Vagina (tissue), 2 donors: ENCODE results near the gene MRPL54. TPM values are rescaled to one million over a fixed set of nuclear protein-coding genes. Genes with fewer than 3 reads are reported as not detected.

Experiments
- DNase-seq, 2 donors: peaks; one replicate each; pipeline ENCODE4 v3.0.0-alpha.2; 2017; ENCODE audit errors: extremely low spot score in 2 of 2
- H3K27ac ChIP-seq: fragments of 200-600 bp; sonication (generic); one replicate; pipeline ENCODE4 v1.5.1; 2019
- H3K27me3 ChIP-seq: fragments of 200-600 bp; sonication (generic); one replicate; pipeline ENCODE4 v1.5.1; 2019
- H3K36me3 ChIP-seq, 2 donors: fragments of 200-600 bp; sonication (generic); one replicate each; pipeline ENCODE4 v1.5.1; 2017 to 2019
- H3K4me1 ChIP-seq: fragments of 200-600 bp; sonication (generic); one replicate; pipeline ENCODE4 v1.5.1; 2019
- H3K4me3 ChIP-seq, 2 donors: fragments of 200-600 bp; sonication (generic); 1 replicate in 1 of 2; 2 replicates in 1 of 2; pipeline ENCODE4 v1.5.1; 2016 to 2019
- H3K9me3 ChIP-seq: fragments of 200-600 bp; sonication (generic); one replicate; pipeline ENCODE4 v1.5.1; 2019
- POLR2A ChIP-seq, 2 donors: fragments of 450-650 bp; IDR thresholded peaks; one replicate each; pipeline ENCODE4 v1.6.1; 2017; ENCODE audit warnings: antibody characterized with exemption in 2 of 2, mild to moderate bottlenecking in 2 of 2, moderate library complexity in 2 of 2
- POLR2AphosphoS5 ChIP-seq, 2 donors: sonication (generic); formaldehyde crosslinking; IDR thresholded peaks; one replicate each; pipeline ENCODE4 v1.9.0; 2017; ENCODE audit warnings: antibody characterized with exemption in 2 of 2, mild to moderate bottlenecking in 2 of 2, low read depth in 1 of 2; ENCODE audit not compliant: insufficient read depth in 1 of 2
- intact Hi-C: fragments of 100-400 bp; cut with DNase I; formaldehyde crosslinking; loops from one replicate; pipeline ENCODE4 v1.15.1; 2023
- total RNA-seq: library from RNA; depleted of rRNA; stranded (reverse); fragments of >200 nt; gene quantifications from one replicate; pipeline ENCODE4 v1.2.3, GENCODE V29; 2016
- TF ChIP-seq, protein P1 (sequence below), 3 experiments: fragments of 450-650 bp in 2 of 3; fragments of 200-600 bp in 1 of 3; sonication (generic) in 1 of 3; IDR thresholded peaks; one replicate each; pipeline ENCODE4 v1.5.1; 2017 to 2019; ENCODE audit warnings: antibody characterized with exemption in 3 of 3, mild to moderate bottlenecking in 2 of 3, moderate library complexity in 2 of 3

MRPL54 gene
- total RNA-seq = 30.4 TPM

GRCh38 chr19:3762501-3763459 lies at the start of gene MRPL54:
MRPL54 (plus strand) TSS chr19:3762682; CDS start chr19:3762701, 19 bp downstream.
- intact Hi-C loops = no loop called here
- Histone ChIP-seq H3K36me3 (peaks cover 0 to 28% of the 10 kb centered on the region in 2 donors), H3K4me1 (peaks cover 38% of the 10 kb centered on the region), H3K27me3 (no peaks in the 10 kb centered on the region), H3K27ac (peak within 1 kb of the TSS; percentile 92), H3K4me3 (peak within 1 kb of the TSS; percentile 75 to 86), H3K9me3 (no peaks in the 10 kb centered on the region)
- TF ChIP-seq POLR2AphosphoS5 (IDR thresholded peaks at IDR 0.05; ENCODE audit: insufficient read depth in 1 of 2, low read depth in 1 of 2) (peak; percentile 95 to 99), POLR2A (IDR thresholded peaks at IDR 0.05) (peak in 1 of 2 donors; percentile 50)
- TF ChIP-seq, protein P1, sequence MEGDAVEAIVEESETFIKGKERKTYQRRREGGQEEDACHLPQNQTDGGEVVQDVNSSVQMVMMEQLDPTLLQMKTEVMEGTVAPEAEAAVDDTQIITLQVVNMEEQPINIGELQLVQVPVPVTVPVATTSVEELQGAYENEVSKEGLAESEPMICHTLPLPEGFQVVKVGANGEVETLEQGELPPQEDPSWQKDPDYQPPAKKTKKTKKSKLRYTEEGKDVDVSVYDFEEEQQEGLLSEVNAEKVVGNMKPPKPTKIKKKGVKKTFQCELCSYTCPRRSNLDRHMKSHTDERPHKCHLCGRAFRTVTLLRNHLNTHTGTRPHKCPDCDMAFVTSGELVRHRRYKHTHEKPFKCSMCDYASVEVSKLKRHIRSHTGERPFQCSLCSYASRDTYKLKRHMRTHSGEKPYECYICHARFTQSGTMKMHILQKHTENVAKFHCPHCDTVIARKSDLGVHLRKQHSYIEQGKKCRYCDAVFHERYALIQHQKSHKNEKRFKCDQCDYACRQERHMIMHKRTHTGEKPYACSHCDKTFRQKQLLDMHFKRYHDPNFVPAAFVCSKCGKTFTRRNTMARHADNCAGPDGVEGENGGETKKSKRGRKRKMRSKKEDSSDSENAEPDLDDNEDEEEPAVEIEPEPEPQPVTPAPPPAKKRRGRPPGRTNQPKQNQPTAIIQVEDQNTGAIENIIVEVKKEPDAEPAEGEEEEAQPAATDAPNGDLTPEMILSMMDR (IDR thresholded peaks at IDR 0.05) = no peak
- peak in 1 of 2 donors; percentile 99 for DNase-seq

GRCh38 chr19:3716147-3716668 lies 46.3 kb upstream of the MRPL54 start:
- Histone ChIP-seq H3K4me1 (peaks cover 13% of the 10 kb centered on the region), H3K36me3 (no peaks in the 10 kb centered on the region), H3K9me3 (no peaks in the 10 kb centered on the region), H3K4me3 (no peak overlapping the region), H3K27ac (no peak overlapping the region), H3K27me3 (no peaks in the 10 kb centered on the region)
- DNase-seq = no peak
- intact Hi-C loops = no loop called here
- TF ChIP-seq POLR2AphosphoS5 (IDR thresholded peaks at IDR 0.05; ENCODE audit: insufficient read depth in 1 of 2, low read depth in 1 of 2) (no peak), POLR2A (IDR thresholded peaks at IDR 0.05) (no peak)
- TF ChIP-seq, protein P1 (IDR thresholded peaks at IDR 0.05) = no peak

DNA sequence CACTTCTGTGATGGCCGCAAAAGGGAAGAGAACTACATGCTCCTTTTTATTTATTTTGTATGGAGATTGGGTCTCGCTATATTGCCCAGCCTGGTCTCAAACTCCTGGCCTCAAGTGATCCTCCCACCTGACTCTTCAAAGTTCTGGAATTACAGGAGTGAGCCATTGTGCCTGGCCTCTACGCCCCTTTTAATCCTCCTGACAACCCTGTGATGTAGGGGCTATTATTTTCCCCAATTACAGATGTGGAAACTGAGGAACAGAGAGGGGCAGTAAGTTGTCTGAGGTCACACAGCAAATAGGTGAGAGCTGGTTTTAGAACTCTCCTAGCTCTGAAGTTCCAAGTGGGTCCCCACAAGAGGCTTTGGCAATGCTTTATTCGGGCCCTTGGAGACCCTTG lies 42.6 kb upstream of the MRPL54 start:
- Histone ChIP-seq H3K27ac (no peak overlapping the region), H3K36me3 (no peaks in the 10 kb centered on the region), H3K4me1 (peaks cover 12% of the 10 kb centered on the region), H3K27me3 (peaks cover 6% of the 10 kb centered on the region), H3K4me3 (no peak overlapping the region), H3K9me3 (no peaks in the 10 kb centered on the region)
- TF ChIP-seq POLR2A (IDR thresholded peaks at IDR 0.05) (no peak), POLR2AphosphoS5 (IDR thresholded peaks at IDR 0.05; ENCODE audit: insufficient read depth in 1 of 2, low read depth in 1 of 2) (no peak)
- TF ChIP-seq, protein P1 (IDR thresholded peaks at IDR 0.05) = no peak
- intact Hi-C loops = no loop called here
- no peak for DNase-seq

- no peak for DNase-seq
- H3K9me3 ChIP-seq = no peaks in the 10 kb centered on the region
- H3K27ac ChIP-seq = no peak overlapping the region
- peaks cover 12% of the 10 kb centered on the region for H3K4me1 ChIP-seq
- no peaks in the 10 kb centered on the region for H3K36me3 ChIP-seq
- no peak overlapping the region for H3K4me3 ChIP-seq
- TF ChIP-seq POLR2A (IDR thresholded peaks at IDR 0.05) (no peak), POLR2AphosphoS5 (IDR thresholded peaks at IDR 0.05; ENCODE audit: insufficient read depth in 1 of 2, low read depth in 1 of 2) (no peak)
- TF ChIP-seq, protein P1 (IDR thresholded peaks at IDR 0.05) = no peak
- H3K27me3 ChIP-seq = peaks cover 6% of the 10 kb centered on the region
- intact Hi-C loops = no loop called here
Measured at GRCh38 chr19:3720349-3720917, 42.0 kb upstream of the MRPL54 start.
